ENCODE measurements around the gene TSHR.

Gene TSHR

GRCh38 chr14:81004575-81004974 lies 49.2 kb downstream of the TSHR start:
- no peaks in the 10 kb centered on the region for H3K79me1 ChIP-seq (replicated peaks; ENCODE audit: low read length, poor library complexity, severe bottlenecking)
- H2AK5ac ChIP-seq (ENCODE audit: low read length, severe bottlenecking) = no peak overlapping the region
- no peak for DNase-seq
- no peak overlapping the region for H4K91ac ChIP-seq (ENCODE audit: low read length)
- no peak overlapping the region for H3K9ac ChIP-seq (ENCODE audit: low read length)
- H3K9me3 ChIP-seq (ENCODE audit: control insufficient read depth, low read length) = no peaks in the 10 kb centered on the region
- H2BK12ac ChIP-seq (ENCODE audit: low read length in 2 of 2) = no peak overlapping the region
- H3K4me1 ChIP-seq (ENCODE audit: control insufficient read depth, insufficient read depth, low read depth, low read length) = no peaks in the 10 kb centered on the region
- no peak overlapping the region for H3K23ac ChIP-seq (ENCODE audit: low read length in 2 of 2)
- no peak overlapping the region for H3K27ac ChIP-seq (ENCODE audit: low read length, poor library complexity, severe bottlenecking)
- no peak overlapping the region for H3K14ac ChIP-seq (ENCODE audit: low read length in 2 of 2)
- no CpG with 5 or more reads among the region's 1 CpG for WGBS
- no peaks in the 10 kb centered on the region for H3K27me3 ChIP-seq (ENCODE audit: control insufficient read depth in 1 of 2, insufficient read depth in 1 of 2, low read length in 2 of 2)
- H2BK15ac ChIP-seq (ENCODE audit: low read depth, poor library complexity, severe bottlenecking) = no peak overlapping the region
- H2BK5ac ChIP-seq (ENCODE audit: low read depth, low read length, poor library complexity, severe bottlenecking) = no peak overlapping the region
- no peak overlapping the region for H3K18ac ChIP-seq (ENCODE audit: low read depth in 1 of 2, low read length in 2 of 2)
- H3K4me3 ChIP-seq (ENCODE audit: insufficient read depth in 1 of 2, low read depth in 1 of 2, low read length in 2 of 2) = no peak overlapping the region
- no peak overlapping the region for H2BK120ac ChIP-seq (ENCODE audit: low read depth, low read length)
- no peak overlapping the region for H3K4ac ChIP-seq (ENCODE audit: low read depth in 1 of 2, low read length in 2 of 2)
- H4K8ac ChIP-seq (ENCODE audit: low read length) = no peak overlapping the region
- H3K36me3 ChIP-seq (ENCODE audit: control insufficient read depth in 1 of 2, insufficient read depth in 2 of 2, low read depth in 1 of 2, low read length in 2 of 2) = no peaks in the 10 kb centered on the region
- no peak overlapping the region for H3K4me2 ChIP-seq (ENCODE audit: low read length, poor library complexity, severe bottlenecking)
- H2AFZ ChIP-seq (ENCODE audit: low read depth, low read length) = no peak overlapping the region

- Histone ChIP-seq H3K4ac (ENCODE audit: low read depth in 1 of 2, low read length in 2 of 2) (no peak overlapping the region), H2BK12ac (ENCODE audit: low read length in 2 of 2) (no peak overlapping the region), H3K14ac (ENCODE audit: low read length in 2 of 2) (no peak overlapping the region), H4K91ac (ENCODE audit: low read length) (no peak overlapping the region), H3K9ac (ENCODE audit: low read length) (no peak overlapping the region), H3K18ac (ENCODE audit: low read depth in 1 of 2, low read length in 2 of 2) (no peak overlapping the region), H3K4me3 (ENCODE audit: insufficient read depth in 1 of 2, low read depth in 1 of 2, low read length in 2 of 2) (no peak overlapping the region), H3K23ac (ENCODE audit: low read length in 2 of 2) (no peak overlapping the region), H2BK5ac (ENCODE audit: low read depth, low read length, poor library complexity, severe bottlenecking) (peak overlapping the region; percentile 73), H3K9me3 (ENCODE audit: control insufficient read depth, low read length) (no peaks in the 10 kb centered on the region), H3K36me3 (ENCODE audit: control insufficient read depth in 1 of 2, insufficient read depth in 2 of 2, low read depth in 1 of 2, low read length in 2 of 2) (no peaks in the 10 kb centered on the region), H3K27me3 (ENCODE audit: control insufficient read depth in 1 of 2, insufficient read depth in 1 of 2, low read length in 2 of 2) (no peaks in the 10 kb centered on the region), H3K27ac (ENCODE audit: low read length, poor library complexity, severe bottlenecking) (no peak overlapping the region), H2BK120ac (ENCODE audit: low read depth, low read length) (no peak overlapping the region), H2AK5ac (ENCODE audit: low read length, severe bottlenecking) (no peak overlapping the region), H3K4me1 (ENCODE audit: control insufficient read depth, insufficient read depth, low read depth, low read length) (no peaks in the 10 kb centered on the region), H3K79me1 (replicated peaks; ENCODE audit: low read length, poor library complexity, severe bottlenecking) (no peaks in the 10 kb centered on the region), H4K8ac (ENCODE audit: low read length) (no peak overlapping the region), H2BK15ac (ENCODE audit: low read depth, poor library complexity, severe bottlenecking) (no peak overlapping the region), H3K4me2 (ENCODE audit: low read length, poor library complexity, severe bottlenecking) (no peak overlapping the region), H2AFZ (ENCODE audit: low read depth, low read length) (no peak overlapping the region)
- WGBS = 93% methylated on average over 7 of the region's 8 CpGs
- no peak for DNase-seq
Observed at GRCh38 chr14:81005540-81006228, 50.3 kb downstream of the TSHR start.

- Histone ChIP-seq H3K79me1 (replicated peaks; ENCODE audit: low read length, poor library complexity, severe bottlenecking) (no peaks in the 10 kb centered on the region), H3K9me3 (ENCODE audit: control insufficient read depth, low read length) (no peaks in the 10 kb centered on the region), H4K91ac (ENCODE audit: low read length) (no peak overlapping the region), H4K8ac (ENCODE audit: low read length) (no peak overlapping the region), H2BK120ac (ENCODE audit: low read depth, low read length) (no peak overlapping the region), H3K18ac (ENCODE audit: low read depth in 1 of 2, low read length in 2 of 2) (no peak overlapping the region), H3K4me2 (ENCODE audit: low read length, poor library complexity, severe bottlenecking) (no peak overlapping the region), H3K4ac (ENCODE audit: low read depth in 1 of 2, low read length in 2 of 2) (no peak overlapping the region), H3K23ac (ENCODE audit: low read length in 2 of 2) (no peak overlapping the region), H3K4me3 (ENCODE audit: insufficient read depth in 1 of 2, low read depth in 1 of 2, low read length in 2 of 2) (no peak overlapping the region), H2AFZ (ENCODE audit: low read depth, low read length) (no peak overlapping the region), H3K14ac (ENCODE audit: low read length in 2 of 2) (no peak overlapping the region), H3K27me3 (ENCODE audit: control insufficient read depth in 1 of 2, insufficient read depth in 1 of 2, low read length in 2 of 2) (no peaks in the 10 kb centered on the region), H3K9ac (ENCODE audit: low read length) (no peak overlapping the region), H3K4me1 (ENCODE audit: control insufficient read depth, insufficient read depth, low read depth, low read length) (no peaks in the 10 kb centered on the region), H2BK12ac (ENCODE audit: low read length in 2 of 2) (no peak overlapping the region), H2BK15ac (ENCODE audit: low read depth, poor library complexity, severe bottlenecking) (no peak overlapping the region), H2BK5ac (ENCODE audit: low read depth, low read length, poor library complexity, severe bottlenecking) (no peak overlapping the region), H2AK5ac (ENCODE audit: low read length, severe bottlenecking) (no peak overlapping the region), H3K27ac (ENCODE audit: low read length, poor library complexity, severe bottlenecking) (no peak overlapping the region), H3K36me3 (ENCODE audit: control insufficient read depth in 1 of 2, insufficient read depth in 2 of 2, low read depth in 1 of 2, low read length in 2 of 2) (no peaks in the 10 kb centered on the region)
- DNase-seq = no peak
- WGBS = 78% methylated on average over 2 of the region's 3 CpGs
Observed at GRCh38 chr14:81006266-81006665, 50.8 kb downstream of the TSHR start.

- Histone ChIP-seq H3K9me3 (ENCODE audit: control insufficient read depth, low read length) (no peaks in the 10 kb centered on the region), H3K18ac (ENCODE audit: low read depth in 1 of 2, low read length in 2 of 2) (no peak overlapping the region), H3K9ac (ENCODE audit: low read length) (no peak overlapping the region), H3K4me2 (ENCODE audit: low read length, poor library complexity, severe bottlenecking) (no peak overlapping the region), H3K4me3 (ENCODE audit: insufficient read depth in 1 of 2, low read depth in 1 of 2, low read length in 2 of 2) (no peak overlapping the region), H3K36me3 (ENCODE audit: control insufficient read depth in 1 of 2, insufficient read depth in 2 of 2, low read depth in 1 of 2, low read length in 2 of 2) (no peaks in the 10 kb centered on the region), H3K79me1 (replicated peaks; ENCODE audit: low read length, poor library complexity, severe bottlenecking) (no peaks in the 10 kb centered on the region), H3K23ac (ENCODE audit: low read length in 2 of 2) (no peak overlapping the region), H2AK5ac (ENCODE audit: low read length, severe bottlenecking) (no peak overlapping the region), H2BK120ac (ENCODE audit: low read depth, low read length) (no peak overlapping the region), H2BK12ac (ENCODE audit: low read length in 2 of 2) (no peak overlapping the region), H3K4ac (ENCODE audit: low read depth in 1 of 2, low read length in 2 of 2) (no peak overlapping the region), H3K14ac (ENCODE audit: low read length in 2 of 2) (no peak overlapping the region), H3K27ac (ENCODE audit: low read length, poor library complexity, severe bottlenecking) (no peak overlapping the region), H3K27me3 (ENCODE audit: control insufficient read depth in 1 of 2, insufficient read depth in 1 of 2, low read length in 2 of 2) (no peaks in the 10 kb centered on the region), H2BK5ac (ENCODE audit: low read depth, low read length, poor library complexity, severe bottlenecking) (no peak overlapping the region), H3K4me1 (ENCODE audit: control insufficient read depth, insufficient read depth, low read depth, low read length) (no peaks in the 10 kb centered on the region), H2BK15ac (ENCODE audit: low read depth, poor library complexity, severe bottlenecking) (no peak overlapping the region), H4K91ac (ENCODE audit: low read length) (no peak overlapping the region), H2AFZ (ENCODE audit: low read depth, low read length) (no peak overlapping the region), H4K8ac (ENCODE audit: low read length) (no peak overlapping the region)
- DNase-seq = no peak
- 100% methylated on average over 1 of the region's 1 CpG for WGBS
Observed at GRCh38 chr14:81007131-81007530, 51.7 kb downstream of the TSHR start.

Data from mesenchymal stem cell (in vitro differentiated cells and primary cell).